GM12878 (cell line): Measurements from ENCODE around the gene MEDAG. TPM values are rescaled to one million over a fixed set of nuclear protein-coding genes. Genes with fewer than 3 reads are reported as not detected.

Source experiments
- ATAC-seq: fragments of 200-7000 bp; cut with Tn5 transposase; 3 replicates; pipeline ENCODE4 v1.9.1; 2020; ENCODE audit warnings: mild to moderate bottlenecking, moderate library complexity
- BruUV-seq: library from RNA; stranded (reverse); fragments of 400-500 nt; replicated peaks from 2 replicates; lab custom pipeline; 2021; lab: Mats Ljungman, UMichigan
- CTCF ChIA-PET: fragments of 300-600 bp; sonication (Branson Sonifier 250); formaldehyde crosslinking; extraction: SDS; loops from one replicate; lab custom pipeline; 2021; ENCODE audit warnings: inconsistent platforms; lab: Yijun Ruan, JAX
- POLR2A ChIA-PET: fragments of 350-600 bp; formaldehyde crosslinking; extraction: SDS; loops from one replicate; lab custom pipeline; 2021; ENCODE audit warnings: inconsistent platforms; lab: Charles Lee
- RAD21 ChIA-PET: fragments of 300-600 bp; sonication (Branson Sonifier 250); formaldehyde crosslinking; loops from one replicate; lab custom pipeline; 2023; ENCODE audit warnings: antibody characterized with exemption; ENCODE audit not compliant: unreplicated experiment; lab: Charles Lee
- SMC1A ChIA-PET: fragments of 300-600 bp; sonication (Branson Sonifier 250); formaldehyde crosslinking; loops from one replicate; lab custom pipeline; 2023; ENCODE audit not compliant: unreplicated experiment, uncharacterized antibody; lab: Charles Lee
- DNase-seq: peaks from one replicate; pipeline ENCODE4 v3.0.0-alpha.2; 2011; ENCODE audit warnings: low read depth, low spot score
- FAIRE-seq: peaks from 3 replicates; lab custom pipeline; 2011; peaks lifted over from hg19 to GRCh38; lab: Jason Lieb, UNC
- H2AFZ ChIP-seq: 2 replicates; pipeline ENCODE4 v1.6.0; 2011; ENCODE audit warnings: low read depth, low read length, control low read depth; ENCODE audit not compliant: control insufficient read depth
- H3K27ac ChIP-seq: 2 replicates; pipeline ENCODE4 v1.5.1; 2011; ENCODE audit warnings: control low read depth; ENCODE audit not compliant: control insufficient read depth, insufficient read depth
- H3K27me3 ChIP-seq, 2 experiments: replicated peaks in 1 of 2; 2 replicates each; pipeline versions ENCODE4 v1.6.0 to v1.6.1; 2011; ENCODE audit warnings: low read length in 1 of 2; ENCODE audit not compliant: control insufficient read depth in 2 of 2, insufficient read depth in 2 of 2
- H3K36me3 ChIP-seq, 2 experiments: 2 replicates each; pipeline ENCODE4 v1.5.1; 2011; ENCODE audit warnings: low read length in 1 of 2; ENCODE audit not compliant: control insufficient read depth in 2 of 2, insufficient read depth in 2 of 2
- H3K4me1 ChIP-seq: 2 replicates; pipeline ENCODE4 v1.6.1; 2011; ENCODE audit warnings: mild to moderate bottlenecking, low read length, moderate library complexity, mixed read lengths; ENCODE audit not compliant: control insufficient read depth, insufficient read depth
- H3K4me2 ChIP-seq: 2 replicates; pipeline ENCODE4 v1.6.0; 2011; ENCODE audit warnings: control low read depth; ENCODE audit not compliant: control insufficient read depth, insufficient read depth
- H3K4me3 ChIP-seq: fragments of 200-600 bp; sonication (generic); 2 replicates; pipeline ENCODE4 v1.5.1; 2016
- H3K79me2 ChIP-seq: 2 replicates; pipeline ENCODE4 v1.6.0; 2011; ENCODE audit warnings: low read length; ENCODE audit not compliant: control insufficient read depth, insufficient read depth
- H3K9ac ChIP-seq: 2 replicates; pipeline ENCODE4 v1.8.0; 2011; ENCODE audit warnings: low read length, control low read depth, mixed read lengths; ENCODE audit not compliant: control insufficient read depth, insufficient read depth
- H3K9me3 ChIP-seq: replicated peaks from 3 replicates; pipeline ENCODE4 v1.5.1; 2011; ENCODE audit warnings: mild to moderate bottlenecking, low read length; ENCODE audit not compliant: control insufficient read depth, insufficient read depth
- H4K20me1 ChIP-seq: 2 replicates; pipeline ENCODE4 v1.6.0; 2011; ENCODE audit not compliant: control insufficient read depth, insufficient read depth
- EP300 ChIP-seq, 2 experiments: fragments of 150-350 bp in 1 of 2; IDR thresholded peaks; 2 replicates each; pipeline ENCODE4 v1.6.1; 2011 to 2012; ENCODE audit warnings: low read depth in 2 of 2, low read length in 2 of 2, borderline replicate concordance in 1 of 2, improper control_type of control experiment in 1 of 2, inconsistent platforms in 1 of 2; ENCODE audit not compliant: control insufficient read depth in 1 of 2
- MYC ChIP-seq: IDR thresholded peaks from 2 replicates; pipeline ENCODE4 v1.6.1; 2011; ENCODE audit warnings: mild to moderate bottlenecking, low read length, moderate library complexity, inconsistent platforms; ENCODE audit not compliant: insufficient read depth, insufficient replicate concordance, insufficient read length, severe bottlenecking
- SIX5 ChIP-seq: IDR thresholded peaks from 2 replicates; pipeline ENCODE4 v1.6.1; 2011; ENCODE audit warnings: mild to moderate bottlenecking, low read depth, low read length, moderate library complexity; ENCODE audit not compliant: severe bottlenecking
- WRNIP1 ChIP-seq: IDR thresholded peaks from 2 replicates; pipeline ENCODE4 v1.6.1; 2011; ENCODE audit warnings: low read depth, low read length, improper control_type of control experiment, borderline replicate concordance
- YBX1 ChIP-seq: fragments of 450-650 bp; IDR thresholded peaks from 2 replicates; pipeline ENCODE4 v1.6.1; 2016; ENCODE audit warnings: antibody characterized with exemption
- WGBS: methylation state at CpG from one replicate; pipeline ENCODE4 v1.1.6; 2016; ENCODE audit warnings: low lambda C conversion rate; ENCODE audit not compliant: insufficient replicate concordance, insufficient coverage; ENCODE audit errors: missing lambda C conversion rate; 5-methylcytosine and 5-hydroxymethylcytosine counted together
- in situ Hi-C: fragments of 300-500 bp; cut with MboI; formaldehyde crosslinking; loops from 9 replicates; pipeline ENCODE4 v1.14.3; 2018; ENCODE audit warnings: mixed read lengths
- intact Hi-C: fragments of 100-400 bp; cut with micrococcal nuclease; formaldehyde crosslinking; loops from one replicate; pipeline ENCODE4 v1.14.2; 2022; ENCODE audit not compliant: unreplicated experiment
- polyA plus RNA-seq, 11 experiments: library from polyadenylated mRNA; depleted of rRNA in 4 of 11; unstranded in 6 of 11; stranded (reverse) in 5 of 11; fragments of >200 nt; fragmentation: Nextera tagmentation in 4 of 11; fragmentation: Illumina TruSeq in 1 of 11; extraction: Ambion mirVana in 4 of 11; extraction: Trizol in 1 of 11; gene quantifications; 1 replicate in 1 of 11; 2 replicates in 10 of 11; pipeline versions ENCODE4 v1.2.1 to v1.2.3, GENCODE V29; 2011 to 2016; ENCODE audit warnings: inconsistent platforms in 2 of 11, missing spikeins in 2 of 11, low read depth in 1 of 11
- total RNA-seq, 4 experiments: library from RNA; depleted of rRNA in 3 of 4; stranded (reverse); fragments of >200 nt in 3 of 4; fragmentation: Illumina TruSeq in 1 of 4; extraction: Trizol in 1 of 4; gene quantifications; 2 replicates each; pipeline versions ENCODE4 v1.2.1 to v1.2.3, GENCODE V29; 2013 to 2021
- TF ChIP-seq, protein P1 (sequence below): fragments of 450-650 bp; conservative IDR thresholded peaks from 2 replicates; pipeline ENCODE4 v1.6.1; 2017; ENCODE audit warnings: mild to moderate bottlenecking, moderate library complexity

MEDAG gene
- total and polyA plus RNA-seq, 10 of the 15 experiments (the other 5 are each of a cell fraction or from before 2014, with no cell fraction given): 0.03 TPM; not detected in 9

DNA sequence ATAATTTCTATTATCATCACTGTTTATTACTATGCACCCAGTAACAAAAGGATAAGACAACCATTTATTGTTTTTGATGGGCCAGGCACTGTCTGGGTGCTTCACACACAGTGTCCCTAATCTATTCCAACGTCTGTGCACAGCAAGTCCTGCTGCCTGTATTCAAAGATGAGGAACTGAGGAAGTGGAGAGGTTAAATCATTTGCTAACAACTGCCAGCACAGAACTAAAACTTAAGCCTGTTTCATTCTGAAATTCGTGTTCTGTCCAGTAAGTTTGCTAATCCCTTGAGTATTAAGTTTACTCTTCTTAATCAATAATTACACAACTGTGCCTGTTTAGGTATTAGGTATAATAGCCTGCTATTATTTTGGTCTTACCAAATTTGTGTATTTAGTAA is 68.3 kb downstream of the MEDAG start:
- no peak overlapping the region for H3K4me3 ChIP-seq
- RAD21 ChIA-PET: no interaction called here
- in situ Hi-C loops (no loop called here), intact Hi-C loops (no loop called here)
- H2AFZ ChIP-seq: no peak overlapping the region
- TF ChIP-seq, protein P1, sequence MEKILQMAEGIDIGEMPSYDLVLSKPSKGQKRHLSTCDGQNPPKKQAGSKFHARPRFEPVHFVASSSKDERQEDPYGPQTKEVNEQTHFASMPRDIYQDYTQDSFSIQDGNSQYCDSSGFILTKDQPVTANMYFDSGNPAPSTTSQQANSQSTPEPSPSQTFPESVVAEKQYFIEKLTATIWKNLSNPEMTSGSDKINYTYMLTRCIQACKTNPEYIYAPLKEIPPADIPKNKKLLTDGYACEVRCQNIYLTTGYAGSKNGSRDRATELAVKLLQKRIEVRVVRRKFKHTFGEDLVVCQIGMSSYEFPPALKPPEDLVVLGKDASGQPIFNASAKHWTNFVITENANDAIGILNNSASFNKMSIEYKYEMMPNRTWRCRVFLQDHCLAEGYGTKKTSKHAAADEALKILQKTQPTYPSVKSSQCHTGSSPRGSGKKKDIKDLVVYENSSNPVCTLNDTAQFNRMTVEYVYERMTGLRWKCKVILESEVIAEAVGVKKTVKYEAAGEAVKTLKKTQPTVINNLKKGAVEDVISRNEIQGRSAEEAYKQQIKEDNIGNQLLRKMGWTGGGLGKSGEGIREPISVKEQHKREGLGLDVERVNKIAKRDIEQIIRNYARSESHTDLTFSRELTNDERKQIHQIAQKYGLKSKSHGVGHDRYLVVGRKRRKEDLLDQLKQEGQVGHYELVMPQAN: no peak
- TF ChIP-seq EP300 (IDR thresholded peaks at IDR 0.05; ENCODE audit: borderline replicate concordance in 1 of 2, control insufficient read depth in 1 of 2, low read depth in 2 of 2, low read length in 2 of 2): no peak
- no peak for TF ChIP-seq WRNIP1
- TF ChIP-seq MYC: no peak
- no peak for TF ChIP-seq YBX1
- TF ChIP-seq SIX5: no peak
- POLR2A ChIA-PET: no interaction called here
- SMC1A ChIA-PET: no interaction called here
- no peaks in the 10 kb centered on the region for H3K36me3 ChIP-seq
- DNase-seq (no peak), ATAC-seq (no peak), FAIRE-seq (no peak)
- no peaks in the 10 kb centered on the region for H4K20me1 ChIP-seq
- H3K4me2 ChIP-seq: no peak overlapping the region
- no peaks in the 10 kb centered on the region for H3K4me1 ChIP-seq
- CTCF ChIA-PET: interaction anchor here (1.2 kb wide), 1 partner anchor 70 kb away, joined by 4 read pairs; no protein-coding TSS in a partner anchor
- no peaks in the 10 kb centered on the region; a peak in 1 of 4 replicates for H3K27me3 ChIP-seq
- H3K9me3 ChIP-seq: no peaks in the 10 kb centered on the region
- no peak overlapping the region for H3K9ac ChIP-seq
- H3K27ac ChIP-seq: no peak overlapping the region
- BruUV-seq: no TSS peak
- no peaks in the 10 kb centered on the region for H3K79me2 ChIP-seq
- WGBS: 0% methylated on average over 2 of the region's 2 CpGs

Other genes with a start within 250 kb of the MEDAG start
- gene ALOX5AP, start 170.7 kb upstream of the MEDAG start, total RNA-seq (2014; rRNA removed): 82.5 and 92.9 TPM in 2 replicates
- 56.9 and 59.4 TPM in 2 replicates for gene ALOX5AP, start 170.7 kb upstream of the MEDAG start, total RNA-seq (2014; rRNA removed; fragmentation: Illumina TruSeq; extraction: Trizol)
- gene ALOX5AP, start 170.7 kb upstream of the MEDAG start, total RNA-seq (2021): 45.9 and 48.5 TPM in 2 replicates
- 278 and 283 TPM in 2 replicates for gene ALOX5AP, start 170.7 kb upstream of the MEDAG start, polyA plus RNA-seq (2011; rRNA removed)
- gene ALOX5AP, start 170.7 kb upstream of the MEDAG start, polyA plus RNA-seq (2014; fragmentation: Illumina TruSeq; extraction: Trizol): 137 and 156 TPM in 2 replicates
- gene ALOX5AP, start 170.7 kb upstream of the MEDAG start, polyA plus RNA-seq (2014; fragmentation: Nextera tagmentation; extraction: Ambion mirVana): 100 to 1,000 TPM; 321 to 426 TPM
- gene ALOX5AP, start 170.7 kb upstream of the MEDAG start, polyA plus RNA-seq (2014; rRNA removed): 88.0 and 91.9 TPM in 2 replicates
- gene ALOX5AP, start 170.7 kb upstream of the MEDAG start, polyA plus RNA-seq (2016; fragmentation: Nextera tagmentation; extraction: Ambion mirVana): 100 to 1,000 TPM; 105 to 114 TPM
- not detected in 2 replicates for gene TEX26, start 26.4 kb downstream of the MEDAG start, total RNA-seq (2014; rRNA removed)
- gene TEX26, start 26.4 kb downstream of the MEDAG start, total RNA-seq (2014; rRNA removed; fragmentation: Illumina TruSeq; extraction: Trizol): not detected in 2 replicates
- gene TEX26, start 26.4 kb downstream of the MEDAG start, total RNA-seq (2021): not detected in 2 replicates
- not detected in 2 replicates for gene TEX26, start 26.4 kb downstream of the MEDAG start, polyA plus RNA-seq (2011; rRNA removed)
- gene TEX26, start 26.4 kb downstream of the MEDAG start, polyA plus RNA-seq (2014; fragmentation: Illumina TruSeq; extraction: Trizol): not detected in 2 replicates
- gene TEX26, start 26.4 kb downstream of the MEDAG start, polyA plus RNA-seq (2014; fragmentation: Nextera tagmentation; extraction: Ambion mirVana): not detected
- not detected in 2 replicates for gene TEX26, start 26.4 kb downstream of the MEDAG start, polyA plus RNA-seq (2014; rRNA removed)
- not detected for gene TEX26, start 26.4 kb downstream of the MEDAG start, polyA plus RNA-seq (2016; fragmentation: Nextera tagmentation; extraction: Ambion mirVana)